PC-9 (cell line): ENCODE data around the gene OR4F15. TPM values are rescaled to one million over a fixed set of nuclear protein-coding genes. Genes with fewer than 3 reads are reported as not detected.

ENCODE experiments used
- BruUV-seq: library from RNA; stranded (reverse); fragments of 400-500 nt; replicated peaks from 2 replicates; lab custom pipeline; 2021; lab: Mats Ljungman, UMichigan
- CTCF ChIA-PET: fragments of 300-600 bp; sonication (Branson Sonifier 250); formaldehyde crosslinking; loops from one replicate; lab custom pipeline; 2022; ENCODE audit warnings: antibody characterized with exemption; lab: Charles Lee
- POLR2A ChIA-PET: fragments of 300-600 bp; sonication (Branson Sonifier 250); formaldehyde crosslinking; loops from one replicate; lab custom pipeline; 2022; ENCODE audit warnings: antibody characterized with exemption; ENCODE audit not compliant: unreplicated experiment; lab: Charles Lee
- DNase-seq, 2 experiments: peaks; one replicate each; pipeline versions ENCODE4 v3.0.0 to v3.0.0-alpha.2; 2015 to 2022; ENCODE audit warnings: mixed read lengths in 1 of 2
- H2AFZ ChIP-seq: fragments of 200-600 bp; sonication (generic); 2 replicates; pipeline ENCODE4 v1.8.1; 2017; ENCODE audit warnings: antibody characterized with exemption
- H3F3A ChIP-seq: fragments of 200-600 bp; sonication (generic); 2 replicates; pipeline ENCODE4 v1.8.1; 2017; ENCODE audit warnings: antibody characterized with exemption, mild to moderate bottlenecking, low read depth; ENCODE audit not compliant: insufficient read depth
- H3K27ac ChIP-seq: fragments of 200-600 bp; sonication (generic); 2 replicates; pipeline ENCODE4 v1.6.1; 2016; ENCODE audit warnings: mixed run types
- H3K27me3 ChIP-seq: fragments of 200-600 bp; sonication (generic); 2 replicates; pipeline ENCODE4 v1.6.1; 2016; ENCODE audit warnings: low read depth, mixed run types; ENCODE audit not compliant: insufficient read depth
- H3K36me3 ChIP-seq: fragments of 200-600 bp; sonication (generic); 2 replicates; pipeline ENCODE4 v1.6.1; 2016; ENCODE audit warnings: low read depth, mixed run types
- H3K4me1 ChIP-seq: fragments of 200-600 bp; sonication (generic); replicated peaks from 2 replicates; pipeline ENCODE4 v1.6.1; 2016; ENCODE audit warnings: mixed run types; ENCODE audit not compliant: insufficient read depth
- H3K4me2 ChIP-seq: fragments of 200-600 bp; sonication (generic); 2 replicates; pipeline ENCODE4 v1.6.1; 2017; ENCODE audit warnings: mixed run types
- H3K4me3 ChIP-seq: fragments of 200-600 bp; sonication (generic); 2 replicates; pipeline ENCODE4 v1.6.1; 2016; ENCODE audit warnings: mixed run types
- H3K79me2 ChIP-seq: fragments of 200-600 bp; sonication (generic); 2 replicates; pipeline ENCODE4 v1.6.1; 2017; ENCODE audit warnings: low read depth, mixed run types
- H3K9me2 ChIP-seq: fragments of 200-600 bp; sonication (generic); 2 replicates; pipeline ENCODE4 v1.8.1; 2017; ENCODE audit warnings: mild to moderate bottlenecking; ENCODE audit not compliant: insufficient read depth
- H3K9me3 ChIP-seq: fragments of 200-600 bp; sonication (generic); 2 replicates; pipeline ENCODE4 v1.8.1; 2016; ENCODE audit warnings: low read depth; ENCODE audit not compliant: insufficient read depth
- H4K20me1 ChIP-seq: fragments of 200-600 bp; sonication (generic); 2 replicates; pipeline ENCODE4 v1.8.1; 2017; ENCODE audit not compliant: insufficient read depth
- CTCF ChIP-seq: fragments of 200-600 bp; sonication (generic); conservative IDR thresholded peaks from 2 replicates; pipeline ENCODE4 v1.6.1; 2017; ENCODE audit warnings: mixed run types, antibody characterized with exemption, mild to moderate bottlenecking, moderate library complexity
- EZH2 ChIP-seq: fragments of 200-600 bp; sonication (generic); IDR thresholded peaks from 2 replicates; pipeline ENCODE4 v1.8.0; 2017; ENCODE audit warnings: antibody characterized with exemption, low read depth
- intact Hi-C: fragments of 100-400 bp; cut with micrococcal nuclease; formaldehyde crosslinking; loops from one replicate; pipeline ENCODE4 v1.10.0; 2022; ENCODE audit not compliant: unreplicated experiment
- total RNA-seq: library from RNA; stranded (reverse); gene quantifications from 2 replicates; pipeline ENCODE4 v1.2.3, GENCODE V29; 2021

The OR4F15 gene
- total RNA-seq, 1 experiment from 2014 or later, result not detected

DNA sequence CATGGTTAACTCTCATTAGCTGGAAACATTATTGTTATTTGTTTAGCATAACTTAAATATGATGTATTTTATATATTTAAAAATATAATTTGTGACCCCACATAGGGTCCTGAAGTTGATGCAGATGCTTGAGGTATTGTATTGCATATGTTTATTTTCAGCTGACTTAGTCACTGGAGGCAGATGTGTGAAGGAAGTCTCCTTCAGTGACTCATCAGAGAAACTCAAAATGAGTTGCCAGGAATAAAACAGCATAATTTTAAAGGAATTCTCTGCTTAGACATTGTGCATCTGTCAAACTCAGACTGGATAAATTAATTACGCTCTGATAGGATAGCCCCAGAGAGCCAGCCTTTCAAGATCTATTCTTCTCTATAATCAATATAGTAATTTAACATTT lies 16.5 kb upstream of the OR4F15 start:
- Histone ChIP-seq H3K9me2 (no peaks in the 10 kb centered on the region), H3K36me3 (no peaks in the 10 kb centered on the region), H2AFZ (no peak overlapping the region), H3K27me3 (peaks cover 51% of the 10 kb centered on the region), H3K9me3 (no peaks in the 10 kb centered on the region), H4K20me1 (no peaks in the 10 kb centered on the region), H3K27ac (no peak overlapping the region), H3K79me2 (no peaks in the 10 kb centered on the region), H3K4me1 (no peaks in the 10 kb centered on the region), H3F3A (no peaks in the 10 kb centered on the region), H3K4me3 (no peak overlapping the region), H3K4me2 (no peak overlapping the region)
- ChIA-PET POLR2A (no interaction called here), CTCF (no interaction called here)
- DNase-seq, result no peak
- intact Hi-C loops, result no loop called here
- no TSS peak for BruUV-seq
- TF ChIP-seq CTCF, result no peak
- no peak for TF ChIP-seq EZH2

DNA sequence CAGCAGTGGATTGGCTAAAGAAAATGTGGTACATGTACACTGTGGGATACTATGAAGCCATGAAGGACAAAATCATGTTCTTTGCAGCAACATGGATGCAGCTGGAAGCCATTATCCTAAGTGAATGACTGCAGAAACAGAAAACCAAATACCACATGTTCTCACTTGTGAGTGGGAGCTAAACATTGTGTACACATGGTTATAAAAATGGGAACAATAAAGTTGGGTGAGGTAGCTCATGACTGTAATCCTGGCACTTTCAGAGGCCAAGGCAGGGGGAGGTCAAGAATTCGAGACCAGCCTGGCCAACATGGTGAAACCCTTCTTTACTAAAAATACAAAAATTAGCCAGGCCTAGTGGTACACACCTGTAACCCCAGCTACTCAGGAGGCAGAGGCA lies 12.3 kb upstream of the OR4F15 start:
- H2AFZ ChIP-seq, result no peak overlapping the region
- H3K4me3 ChIP-seq, result no peak overlapping the region
- H3F3A ChIP-seq, result no peaks in the 10 kb centered on the region
- ChIA-PET POLR2A (no interaction called here), CTCF (no interaction called here)
- intact Hi-C loops, result no loop called here
- no peaks in the 10 kb centered on the region for H3K79me2 ChIP-seq
- TF ChIP-seq EZH2 (no peak), CTCF (no peak)
- no peaks in the 10 kb centered on the region for H3K36me3 ChIP-seq
- no TSS peak for BruUV-seq
- no peaks in the 10 kb centered on the region for H3K4me1 ChIP-seq
- no peaks in the 10 kb centered on the region for H3K9me2 ChIP-seq
- H4K20me1 ChIP-seq, result no peaks in the 10 kb centered on the region
- H3K27ac ChIP-seq, result no peak overlapping the region
- no peak for DNase-seq
- peaks cover 69% of the 10 kb centered on the region for H3K27me3 ChIP-seq
- no peak overlapping the region for H3K4me2 ChIP-seq
- H3K9me3 ChIP-seq, result no peaks in the 10 kb centered on the region; the same call in 1 of the 2 replicates

DNA sequence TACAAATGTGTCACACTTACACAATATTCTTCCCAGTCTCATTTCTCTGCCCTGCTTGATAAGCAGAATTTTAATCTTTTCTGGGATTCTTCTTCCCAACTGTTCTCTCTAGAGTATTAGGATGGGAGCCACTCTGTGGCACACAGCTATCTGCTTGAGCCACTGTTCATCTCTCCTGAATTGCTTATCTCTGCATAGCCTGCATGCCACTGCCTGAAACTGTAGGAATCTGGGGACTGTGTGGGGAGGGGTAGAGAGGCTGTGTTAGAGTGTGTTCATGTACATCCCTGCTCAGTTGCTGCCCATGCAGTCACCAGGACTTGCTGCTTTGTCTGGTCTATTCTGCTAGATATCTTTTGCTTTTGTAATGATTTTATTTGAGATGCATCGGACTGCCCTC lies 11.0 kb upstream of the OR4F15 start:
- H3K4me2 ChIP-seq, result no peak overlapping the region
- H3K9me3 ChIP-seq, result no peaks in the 10 kb centered on the region; the same call in 1 of the 2 replicates
- POLR2A ChIA-PET, result no interaction called here
- no peaks in the 10 kb centered on the region for H3K79me2 ChIP-seq
- no peaks in the 10 kb centered on the region for H3F3A ChIP-seq
- no peak for TF ChIP-seq CTCF
- TF ChIP-seq EZH2, result no peak
- no peaks in the 10 kb centered on the region for H3K9me2 ChIP-seq
- H2AFZ ChIP-seq, result no peak overlapping the region
- no peak overlapping the region for H3K27ac ChIP-seq
- H3K4me1 ChIP-seq, result no peaks in the 10 kb centered on the region
- BruUV-seq, result no TSS peak
- no peaks in the 10 kb centered on the region for H4K20me1 ChIP-seq
- DNase-seq, result no peak
- peaks cover 74% of the 10 kb centered on the region for H3K27me3 ChIP-seq
- intact Hi-C loops, result no loop called here
- H3K4me3 ChIP-seq, result no peak overlapping the region
- H3K36me3 ChIP-seq, result no peaks in the 10 kb centered on the region
- CTCF ChIA-PET, result no interaction called here
